GM19193 (cell line): ENCODE data around the gene HCFC2.

ENCODE experiments used
- POLR2A ChIP-seq: IDR thresholded peaks from 4 replicates; pipeline ENCODE4 v1.6.1; 2011; ENCODE audit not compliant: insufficient read depth, insufficient read length; ENCODE audit errors: extremely low read depth

Gene HCFC2

DNA sequence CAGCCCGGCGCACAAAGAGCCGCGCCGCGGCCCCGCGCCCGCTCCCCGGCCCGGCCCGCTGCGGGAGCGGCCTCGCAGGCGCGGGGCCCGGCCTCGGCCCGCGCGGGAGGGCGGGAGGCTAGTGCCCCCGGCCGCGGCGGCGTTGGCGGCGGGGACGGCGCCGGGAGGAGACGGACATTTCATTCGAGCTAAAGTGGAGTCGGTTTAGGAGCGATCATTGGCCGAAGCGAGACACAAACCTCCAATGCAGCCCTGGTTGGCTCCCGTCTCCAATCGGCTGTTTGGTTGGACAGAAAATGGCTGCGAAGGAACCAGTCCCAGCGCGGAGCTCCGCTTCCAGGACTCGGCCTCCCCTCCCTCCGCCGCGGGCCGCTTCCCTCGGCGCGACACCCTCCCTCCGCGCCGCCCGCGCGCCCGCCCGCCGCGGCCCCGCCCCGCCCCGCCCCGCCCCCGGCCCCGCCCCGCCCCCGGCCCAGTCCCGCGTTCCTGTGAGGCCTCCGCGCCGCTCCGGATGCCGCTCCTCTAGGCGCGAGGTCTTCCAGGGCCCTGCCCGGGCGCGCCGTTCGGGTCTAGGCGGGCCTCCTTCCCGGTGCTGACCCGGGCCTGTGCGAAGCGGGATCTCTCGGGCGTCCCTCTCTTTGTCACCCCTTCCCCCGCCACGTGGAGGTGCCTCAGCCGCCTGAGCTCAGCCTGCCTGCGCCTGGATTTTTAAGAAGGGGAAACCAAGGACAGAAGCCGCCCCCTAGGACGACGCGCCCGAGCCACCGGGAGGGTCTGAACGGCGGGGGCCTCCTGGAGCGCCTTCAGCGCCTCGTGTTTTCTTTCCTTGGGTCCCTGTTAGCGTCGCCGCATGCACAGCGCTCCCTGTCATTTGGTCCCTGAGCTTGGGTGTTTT lies 73.8 kb downstream of the HCFC2 start, which contains the start of gene NFYB:
Gene NFYB, minus strand, starts transcription at position 309 of the 895 bp plus-strand sequence. CDS start 2,757 bp downstream, outside the sequence.
- peak; percentile 91 for TF ChIP-seq POLR2A

- no peak for TF ChIP-seq POLR2A
Observed at GRCh38 chr12:104138797-104139152, 74.4 kb downstream of the HCFC2 start.

DNA sequence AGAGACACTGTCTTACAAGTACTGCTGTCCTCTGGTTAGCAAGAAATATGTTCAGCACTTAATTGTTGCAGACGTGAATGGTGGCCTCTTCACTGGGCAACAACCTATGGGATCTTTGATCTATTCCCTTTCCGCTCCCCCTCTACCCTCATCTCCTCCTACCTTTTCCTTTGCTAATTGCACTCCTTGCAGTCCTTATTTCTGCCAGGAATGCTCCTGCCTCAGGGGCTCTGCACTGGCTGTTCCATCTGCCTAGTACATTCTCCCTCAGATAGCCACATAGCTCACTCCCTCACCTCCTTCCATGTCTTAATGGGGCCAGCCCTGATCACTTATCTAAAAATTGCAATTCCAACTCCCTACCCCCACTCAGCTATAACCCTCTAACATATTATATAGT lies 78.2 kb downstream of the HCFC2 start:
- TF ChIP-seq POLR2A = no peak

GRCh38 chr12:104143002-104143401 lies 78.7 kb downstream of the HCFC2 start:
- no peak for TF ChIP-seq POLR2A

GRCh38 chr12:104143918-104144317 lies 79.6 kb downstream of the HCFC2 start:
- TF ChIP-seq POLR2A = no peak

DNA sequence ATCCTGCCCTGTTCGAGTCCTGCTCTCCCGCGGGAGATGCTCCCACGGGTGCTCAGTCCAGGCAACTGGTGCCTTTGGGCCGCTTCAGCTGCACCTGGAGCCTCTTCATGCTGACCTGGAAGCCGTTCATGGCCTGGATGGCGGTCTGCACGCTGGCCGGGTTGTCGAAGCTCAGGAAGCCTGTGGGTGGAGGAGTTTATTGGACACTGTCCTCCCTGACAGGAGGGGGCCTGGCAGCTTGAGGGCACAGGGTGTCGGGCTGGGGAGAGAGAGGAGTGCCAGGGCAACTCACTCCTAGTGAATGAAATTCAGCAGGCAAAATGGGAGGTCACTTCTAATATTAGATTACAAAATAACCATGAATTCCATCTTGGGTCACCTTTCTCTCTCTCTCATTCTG lies 83.0 kb downstream of the HCFC2 start:
- no peak for TF ChIP-seq POLR2A

DNA sequence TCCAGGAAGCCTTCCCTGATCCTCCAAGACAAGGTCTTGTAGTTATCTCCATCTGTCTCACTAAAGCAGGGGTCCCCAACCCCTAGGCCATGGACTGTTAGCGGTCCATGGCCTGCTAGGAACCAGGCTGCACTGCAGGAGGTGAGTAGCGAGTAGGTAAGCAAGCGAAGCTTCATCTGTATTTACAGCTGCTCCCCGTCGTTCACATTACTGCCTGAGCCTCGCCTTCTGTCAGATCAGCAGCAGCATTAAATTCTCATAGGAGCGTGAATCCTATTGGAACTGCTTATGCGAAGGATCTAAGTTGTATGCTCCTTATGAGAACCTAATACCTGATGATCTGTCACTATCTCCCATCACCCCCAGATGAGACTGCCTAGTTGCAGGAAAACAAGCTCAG lies 86.1 kb downstream of the HCFC2 start:
- no peak for TF ChIP-seq POLR2A

- TF ChIP-seq POLR2A = no peak
Observed at GRCh38 chr12:104152685-104153241, 88.4 kb downstream of the HCFC2 start.

GRCh38 chr12:104154286-104154685 lies 90.0 kb downstream of the HCFC2 start:
- TF ChIP-seq POLR2A = no peak

DNA sequence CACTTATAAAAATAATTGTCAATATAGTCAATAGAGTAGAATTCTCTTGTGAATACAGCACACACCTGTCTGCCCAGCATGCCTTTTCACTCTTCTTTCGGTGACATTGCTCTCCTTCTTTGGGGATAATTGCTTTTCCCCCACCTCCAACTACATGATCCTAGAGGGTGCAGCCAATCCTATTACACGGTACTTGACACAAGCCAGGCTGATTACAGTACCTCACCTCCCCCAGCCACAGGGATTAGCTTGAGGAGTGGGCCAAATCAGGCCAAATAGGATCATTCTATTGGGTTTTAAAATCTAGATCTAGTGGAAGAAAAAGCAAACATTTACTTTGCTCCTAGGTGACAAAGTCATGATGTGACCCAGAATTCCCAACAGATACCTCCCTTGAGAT lies 90.5 kb downstream of the HCFC2 start:
- TF ChIP-seq POLR2A = no peak
